ENCODE data around the gene PTPRT.

PTPRT gene

GRCh38 chr20:42441196-42441863 lies 748.4 kb downstream of the PTPRT start:
- in situ Hi-C loops (cut with MboI; ENCODE audit: low sequenced_read_pairs, unreplicated experiment), result no loop called here

GRCh38 chr20:42435230-42435629 lies 754.5 kb downstream of the PTPRT start:
- no peak for TF ChIP-seq CTCF (IDR thresholded peaks at IDR 0.05; ENCODE audit: borderline replicate concordance, control extremely low read depth, extremely low read depth, insufficient read depth, missing control alignments)
- in situ Hi-C loops (cut with MboI; ENCODE audit: low sequenced_read_pairs, unreplicated experiment), result no loop called here
- peak; percentile 17 for DNase-seq (ENCODE audit: low spot score)

More at GRCh38 chr20:42441196-42441863, 748.4 kb downstream of the PTPRT start:
- TF ChIP-seq CTCF (IDR thresholded peaks at IDR 0.05; ENCODE audit: borderline replicate concordance, control extremely low read depth, extremely low read depth, insufficient read depth, missing control alignments), result no peak
- no peak for DNase-seq (ENCODE audit: low spot score)

GRCh38 chr20:42432496-42433334 lies 757.0 kb downstream of the PTPRT start:
- TF ChIP-seq CTCF (IDR thresholded peaks at IDR 0.05; ENCODE audit: borderline replicate concordance, control extremely low read depth, extremely low read depth, insufficient read depth, missing control alignments), result no peak
- DNase-seq (ENCODE audit: low spot score), result no peak
- in situ Hi-C loops (cut with MboI; ENCODE audit: low sequenced_read_pairs, unreplicated experiment), result no loop called here

GRCh38 chr20:42430598-42430997 lies 759.1 kb downstream of the PTPRT start:
- no peak for DNase-seq (ENCODE audit: low spot score)
- no peak for TF ChIP-seq CTCF (IDR thresholded peaks at IDR 0.05; ENCODE audit: borderline replicate concordance, control extremely low read depth, extremely low read depth, insufficient read depth, missing control alignments)
- in situ Hi-C loops (cut with MboI; ENCODE audit: low sequenced_read_pairs, unreplicated experiment), result no loop called here

GRCh38 chr20:42429761-42430458 lies 759.8 kb downstream of the PTPRT start:
- in situ Hi-C loops (cut with MboI; ENCODE audit: low sequenced_read_pairs, unreplicated experiment), result no loop called here
- DNase-seq (ENCODE audit: low spot score), result no peak
- no peak for TF ChIP-seq CTCF (IDR thresholded peaks at IDR 0.05; ENCODE audit: borderline replicate concordance, control extremely low read depth, extremely low read depth, insufficient read depth, missing control alignments)

GRCh38 chr20:42419814-42420532 lies 769.7 kb downstream of the PTPRT start:
- TF ChIP-seq CTCF (IDR thresholded peaks at IDR 0.05; ENCODE audit: borderline replicate concordance, control extremely low read depth, extremely low read depth, insufficient read depth, missing control alignments), result no peak
- DNase-seq (ENCODE audit: low spot score), result no peak
- in situ Hi-C loops (cut with MboI; ENCODE audit: low sequenced_read_pairs, unreplicated experiment), result no loop called here

Measured in GM13976 (cell line).